Neuronal stem cell (in vitro differentiated cells): Measurements from ENCODE around the gene ZNF334.

ENCODE experiments used
- DNase-seq: peaks from one replicate; pipeline ENCODE4 v3.0.0-alpha.2; 2013; ENCODE audit warnings: low spot score
- H2AFZ ChIP-seq: one replicate; pipeline ENCODE4 v1.6.1; 2013; ENCODE audit warnings: mild to moderate bottlenecking, low read length, inconsistent platforms
- H2AK5ac ChIP-seq: 2 replicates; pipeline ENCODE4 v1.6.1; 2013; ENCODE audit warnings: low read depth, mild to moderate bottlenecking, inconsistent platforms, low read length, moderate library complexity, mixed read lengths
- H2BK120ac ChIP-seq: 2 replicates; pipeline ENCODE4 v1.6.1; 2013; ENCODE audit warnings: low read depth, mild to moderate bottlenecking, inconsistent platforms, low read length, moderate library complexity, mixed read lengths
- H2BK12ac ChIP-seq: one replicate; pipeline ENCODE4 v1.6.1; 2013; ENCODE audit warnings: low read length, inconsistent platforms
- H2BK15ac ChIP-seq: 2 replicates; pipeline ENCODE4 v1.6.1; 2013; ENCODE audit warnings: mild to moderate bottlenecking, low read length, inconsistent platforms, mixed read lengths
- H2BK5ac ChIP-seq: one replicate; pipeline ENCODE4 v1.6.1; 2013; ENCODE audit warnings: inconsistent platforms, mild to moderate bottlenecking, low read length, moderate library complexity
- H3K14ac ChIP-seq: one replicate; pipeline ENCODE4 v1.6.1; 2013; ENCODE audit warnings: low read length, inconsistent platforms
- H3K18ac ChIP-seq: 2 replicates; pipeline ENCODE4 v1.6.1; 2013; ENCODE audit warnings: low read length, inconsistent platforms
- H3K23ac ChIP-seq: 2 replicates; pipeline ENCODE4 v1.6.1; 2013; ENCODE audit warnings: low read depth, mild to moderate bottlenecking, mixed read lengths, low read length, inconsistent platforms; ENCODE audit not compliant: poor library complexity
- H3K27ac ChIP-seq: replicated peaks from 3 replicates; pipeline ENCODE4 v1.5.1; 2013; ENCODE audit warnings: low read length, inconsistent platforms
- H3K27me3 ChIP-seq, 3 experiments: 2 replicates each; pipeline ENCODE4 v1.6.1; 2013; ENCODE audit warnings: low read length in 3 of 3, mild to moderate bottlenecking in 2 of 3, inconsistent platforms in 1 of 3, low read depth in 1 of 3, mixed read lengths in 1 of 3, moderate library complexity in 1 of 3; ENCODE audit not compliant: control insufficient read depth in 3 of 3, insufficient read depth in 3 of 3
- H3K36me3 ChIP-seq, 2 donors: replicated peaks in 1 of 2; 2 replicates each; pipeline ENCODE4 v1.6.1; 2013; ENCODE audit warnings: low read length in 2 of 2; ENCODE audit not compliant: control insufficient read depth in 2 of 2, insufficient read depth in 2 of 2
- H3K4ac ChIP-seq: 2 replicates; pipeline ENCODE4 v1.6.1; 2013; ENCODE audit warnings: inconsistent platforms, mild to moderate bottlenecking, low read length, moderate library complexity
- H3K4me1 ChIP-seq, 2 donors: 1 replicate in 1 of 2; 2 replicates in 1 of 2; pipeline ENCODE4 v1.6.1; 2013; ENCODE audit warnings: low read length in 2 of 2, low read depth in 1 of 2; ENCODE audit not compliant: control insufficient read depth in 2 of 2, insufficient read depth in 1 of 2
- H3K4me2 ChIP-seq: one replicate; pipeline ENCODE4 v1.6.1; 2013; ENCODE audit warnings: mild to moderate bottlenecking, low read length, inconsistent platforms; ENCODE audit not compliant: insufficient read depth, poor library complexity, severe bottlenecking
- H3K4me3 ChIP-seq, 2 donors: 2 replicates each; pipeline ENCODE4 v1.5.1; 2013; ENCODE audit warnings: low read length in 2 of 2, mild to moderate bottlenecking in 2 of 2, inconsistent platforms in 1 of 2, moderate library complexity in 1 of 2
- H3K79me1 ChIP-seq: one replicate; pipeline ENCODE4 v1.6.1; 2013; ENCODE audit warnings: low read depth, mild to moderate bottlenecking, inconsistent platforms, low read length, moderate library complexity
- H3K9ac ChIP-seq: one replicate; pipeline ENCODE4 v1.6.1; 2013; ENCODE audit warnings: mild to moderate bottlenecking, low read depth, low read length, inconsistent platforms; ENCODE audit not compliant: poor library complexity
- H3K9me3 ChIP-seq, 2 donors: replicated peaks in 1 of 2; 2 replicates each; pipeline versions ENCODE3 to v1.6.1; 2013; ENCODE audit warnings: low read length in 2 of 2, mild to moderate bottlenecking in 2 of 2, inconsistent platforms in 1 of 2, low read depth in 1 of 2, mixed read lengths in 1 of 2, moderate library complexity in 1 of 2; ENCODE audit not compliant: control insufficient read depth in 2 of 2, insufficient read depth in 1 of 2
- H4K8ac ChIP-seq: one replicate; pipeline ENCODE4 v1.6.1; 2013; ENCODE audit warnings: low read depth, mild to moderate bottlenecking, inconsistent platforms, low read length, moderate library complexity
- H4K91ac ChIP-seq: one replicate; pipeline ENCODE4 v1.6.1; 2013; ENCODE audit warnings: low read length, low read depth, mild to moderate bottlenecking, inconsistent platforms; ENCODE audit not compliant: poor library complexity
- WGBS, 2 donors: extraction: QIAGEN DNeasy Blood & Tissue Kit; methylation state at CpG; one replicate each; pipeline ENCODE4 v1.1.7; 2013; ENCODE audit warnings: missing lambda C conversion rate in 2 of 2, mixed read lengths in 1 of 2; ENCODE audit not compliant: insufficient read length in 2 of 2, insufficient replicate concordance in 1 of 2; ENCODE audit errors: extremely low coverage in 2 of 2; 5-methylcytosine and 5-hydroxymethylcytosine counted together

The ZNF334 gene

GRCh38 chr20:46541229-46541935 lies 28.0 kb upstream of the ZNF334 start:
- no peak overlapping the region for H3K4me2 ChIP-seq
- H3K14ac ChIP-seq = no peak overlapping the region
- H2AK5ac ChIP-seq = no peak overlapping the region
- no peak overlapping the region for H3K9ac ChIP-seq
- H4K8ac ChIP-seq = no peak overlapping the region
- peak overlapping the region; percentile 53 for H2BK12ac ChIP-seq
- H2BK120ac ChIP-seq = no peak overlapping the region
- H3K79me1 ChIP-seq = no peaks in the 10 kb centered on the region
- H3K36me3 ChIP-seq = no peaks in the 10 kb centered on the region
- no peak overlapping the region for H2BK5ac ChIP-seq
- H3K4me3 ChIP-seq = no peak overlapping the region
- no peaks in the 10 kb centered on the region for H3K9me3 ChIP-seq
- no peaks in the 10 kb centered on the region for H3K27me3 ChIP-seq
- no peak overlapping the region for H4K91ac ChIP-seq
- no peak overlapping the region for H2AFZ ChIP-seq
- peak overlapping the region; percentile 7 for H3K4ac ChIP-seq
- no peak overlapping the region for H3K27ac ChIP-seq
- no peak overlapping the region for H3K23ac ChIP-seq
- no peak overlapping the region for H2BK15ac ChIP-seq
- no peaks in the 10 kb centered on the region for H3K4me1 ChIP-seq
- WGBS, 2 donors = no CpG with 5 or more reads among the region's 36 CpGs
- H3K18ac ChIP-seq = no peak overlapping the region
- no peak for DNase-seq

- H3K79me1 ChIP-seq = no peaks in the 10 kb centered on the region
- no peak overlapping the region for H2BK5ac ChIP-seq
- H3K4me3 ChIP-seq = no peak overlapping the region
- no peak overlapping the region for H4K8ac ChIP-seq
- no peak overlapping the region for H3K14ac ChIP-seq
- no peaks in the 10 kb centered on the region for H3K4me1 ChIP-seq
- H3K9ac ChIP-seq = no peak overlapping the region
- H2BK12ac ChIP-seq = no peak overlapping the region
- no peak overlapping the region for H2BK120ac ChIP-seq
- no CpG with 5 or more reads among the region's 2 CpGs for WGBS, 2 donors
- no peak overlapping the region for H2AFZ ChIP-seq
- no peak overlapping the region for H3K18ac ChIP-seq
- H3K36me3 ChIP-seq = no peaks in the 10 kb centered on the region
- H3K4ac ChIP-seq = no peak overlapping the region
- H3K27ac ChIP-seq = no peak overlapping the region
- no peak overlapping the region for H3K4me2 ChIP-seq
- H3K23ac ChIP-seq = no peak overlapping the region
- H2BK15ac ChIP-seq = no peak overlapping the region
- H2AK5ac ChIP-seq = no peak overlapping the region
- no peak overlapping the region for H4K91ac ChIP-seq
- H3K9me3 ChIP-seq = no peaks in the 10 kb centered on the region
- DNase-seq = no peak
- H3K27me3 ChIP-seq = no peaks in the 10 kb centered on the region
Observed at GRCh38 chr20:46539113-46539512, 25.8 kb upstream of the ZNF334 start.

- Histone ChIP-seq H3K27me3 (no peaks in the 10 kb centered on the region), H3K4me3 (no peak overlapping the region), H3K4me1 (no peaks in the 10 kb centered on the region), H3K79me1 (no peaks in the 10 kb centered on the region), H4K8ac (no peak overlapping the region), H3K23ac (no peak overlapping the region), H2BK120ac (no peak overlapping the region), H3K4me2 (no peak overlapping the region), H2BK5ac (no peak overlapping the region), H3K27ac (no peak overlapping the region), H3K14ac (no peak overlapping the region), H2AK5ac (no peak overlapping the region), H3K18ac (no peak overlapping the region), H2AFZ (no peak overlapping the region), H3K36me3 (no peaks in the 10 kb centered on the region), H2BK12ac (no peak overlapping the region), H3K9me3 (no peaks in the 10 kb centered on the region), H2BK15ac (no peak overlapping the region), H3K4ac (no peak overlapping the region), H4K91ac (no peak overlapping the region), H3K9ac (no peak overlapping the region)
- DNase-seq = no peak
- no CpG with 5 or more reads among the region's 4 CpGs for WGBS, 2 donors
Observed at GRCh38 chr20:46530640-46531039, 17.3 kb upstream of the ZNF334 start.

- no peak overlapping the region for H3K27ac ChIP-seq
Observed at GRCh38 chr20:46523696-46524328, 10.5 kb upstream of the ZNF334 start.

More at GRCh38 chr20:46523696-46524328, 10.5 kb upstream of the ZNF334 start:
- no CpG with 5 or more reads among the region's 2 CpGs for WGBS, 2 donors
- peak; percentile 20 for DNase-seq
- no peak overlapping the region for H2AK5ac ChIP-seq
- H3K23ac ChIP-seq = no peak overlapping the region
- no peaks in the 10 kb centered on the region for H3K27me3 ChIP-seq
- H3K79me1 ChIP-seq = no peaks in the 10 kb centered on the region
- H2BK5ac ChIP-seq = no peak overlapping the region
- no peak overlapping the region for H2BK12ac ChIP-seq
- H3K4me2 ChIP-seq = no peak overlapping the region
- no peak overlapping the region for H3K18ac ChIP-seq
- H4K8ac ChIP-seq = no peak overlapping the region
- no peak overlapping the region for H3K4me3 ChIP-seq
- no peak overlapping the region for H3K4ac ChIP-seq
- no peak overlapping the region for H3K14ac ChIP-seq
- no peak overlapping the region for H2BK15ac ChIP-seq
- no peak overlapping the region for H2BK120ac ChIP-seq
- no peak overlapping the region for H4K91ac ChIP-seq
- H3K9ac ChIP-seq = no peak overlapping the region
- no peaks in the 10 kb centered on the region for H3K4me1 ChIP-seq
- H3K36me3 ChIP-seq = no peaks in the 10 kb centered on the region
- H3K9me3 ChIP-seq = no peaks in the 10 kb centered on the region
- no peak overlapping the region for H2AFZ ChIP-seq
